GM20000 (cell line): Measurements from ENCODE around the gene ZNF526.

Experiments used
- DNase-seq: peaks from one replicate; pipeline ENCODE4 v3.0.0; 2012; ENCODE audit warnings: low spot score
- CTCF ChIP-seq: IDR thresholded peaks from 2 replicates; pipeline ENCODE4 v1.5.1; 2012; ENCODE audit warnings: mild to moderate bottlenecking, control low read depth; ENCODE audit errors: extremely low read depth, missing control alignments

ZNF526 gene

DNA sequence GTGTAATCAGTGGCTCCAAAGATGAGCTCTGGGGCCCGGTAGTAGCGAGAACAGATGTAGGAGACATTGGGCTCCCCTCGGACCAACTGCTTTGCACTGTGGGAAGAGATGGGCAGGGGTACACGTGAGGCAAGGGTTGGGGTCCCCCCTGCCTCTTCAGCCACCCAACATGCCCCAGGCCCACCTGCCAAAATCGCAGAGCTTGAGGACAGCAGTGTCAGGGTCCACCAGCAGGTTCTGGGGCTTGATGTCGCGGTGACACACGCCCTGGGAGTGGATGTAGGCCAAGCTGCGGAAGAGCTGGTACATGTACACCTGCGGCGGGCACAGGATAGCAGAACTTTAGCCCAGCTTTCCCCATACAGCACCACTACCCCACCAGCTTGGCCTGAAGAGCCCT is 14.3 kb downstream of the ZNF526 start:
- DNase-seq: no peak

DNA sequence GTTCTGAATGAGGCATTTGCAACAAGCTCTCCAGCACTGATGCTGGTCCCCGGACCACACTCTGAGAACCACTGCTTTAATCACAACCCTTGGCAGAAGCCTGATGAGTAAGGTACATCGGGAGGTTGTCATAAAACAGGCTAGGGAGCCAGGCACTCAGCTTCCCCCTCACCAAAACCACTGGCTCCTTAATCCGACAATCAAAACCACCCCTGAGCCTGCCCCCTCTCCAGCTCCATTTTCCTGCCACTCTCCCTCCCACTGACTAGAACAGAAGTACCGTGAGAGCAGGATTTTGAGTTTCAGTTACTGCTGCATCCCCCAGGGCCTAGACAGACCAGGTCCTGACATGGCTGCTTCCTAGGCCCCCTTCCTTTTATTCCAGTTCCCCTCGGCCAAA is 15.1 kb downstream of the ZNF526 start:
- TF ChIP-seq CTCF: no peak
- DNase-seq: no peak

More for the DNA sequence above, 14.3 kb downstream of the ZNF526 start:
- no peak for TF ChIP-seq CTCF

DNA sequence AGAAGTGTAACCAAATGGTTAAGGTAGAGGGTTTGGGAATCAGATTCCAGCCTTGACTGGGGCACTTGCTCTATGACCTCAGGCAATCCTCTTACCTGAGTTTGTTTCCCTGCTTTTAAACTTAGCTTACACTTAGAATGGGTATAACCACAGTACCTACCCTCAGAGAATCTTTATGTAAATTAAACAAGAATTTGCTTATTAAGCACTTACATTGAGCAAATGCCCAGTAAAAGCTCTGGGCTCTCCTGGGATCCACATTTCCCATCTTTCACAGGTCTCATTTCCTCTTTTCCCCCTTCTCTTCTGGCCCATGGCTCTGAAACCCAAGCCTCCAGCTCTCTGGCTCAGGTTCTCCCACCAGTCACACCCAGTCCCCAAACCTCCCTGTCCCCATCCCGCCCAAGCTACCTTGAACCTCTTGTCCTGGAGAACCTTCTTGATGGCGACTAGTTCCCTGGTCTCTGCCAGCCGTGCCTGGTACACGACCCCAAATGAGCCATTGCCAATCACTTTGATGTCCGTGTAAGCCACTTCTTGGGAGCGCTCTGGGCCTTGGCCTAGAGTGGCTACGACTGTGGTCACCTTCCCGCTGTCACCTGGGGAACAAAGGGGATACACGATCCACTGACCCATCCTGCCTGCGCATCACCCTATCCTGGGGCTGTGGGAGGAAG is 19.6 kb downstream of the ZNF526 start:
- TF ChIP-seq CTCF: no peak
- DNase-seq: no peak

GRCh38 chr19:42241279-42241678 is 21.2 kb downstream of the ZNF526 start:
- no peak for DNase-seq
- TF ChIP-seq CTCF: no peak

GRCh38 chr19:42242069-42242511 is 22.0 kb downstream of the ZNF526 start:
- DNase-seq: no peak
- no peak for TF ChIP-seq CTCF

DNA sequence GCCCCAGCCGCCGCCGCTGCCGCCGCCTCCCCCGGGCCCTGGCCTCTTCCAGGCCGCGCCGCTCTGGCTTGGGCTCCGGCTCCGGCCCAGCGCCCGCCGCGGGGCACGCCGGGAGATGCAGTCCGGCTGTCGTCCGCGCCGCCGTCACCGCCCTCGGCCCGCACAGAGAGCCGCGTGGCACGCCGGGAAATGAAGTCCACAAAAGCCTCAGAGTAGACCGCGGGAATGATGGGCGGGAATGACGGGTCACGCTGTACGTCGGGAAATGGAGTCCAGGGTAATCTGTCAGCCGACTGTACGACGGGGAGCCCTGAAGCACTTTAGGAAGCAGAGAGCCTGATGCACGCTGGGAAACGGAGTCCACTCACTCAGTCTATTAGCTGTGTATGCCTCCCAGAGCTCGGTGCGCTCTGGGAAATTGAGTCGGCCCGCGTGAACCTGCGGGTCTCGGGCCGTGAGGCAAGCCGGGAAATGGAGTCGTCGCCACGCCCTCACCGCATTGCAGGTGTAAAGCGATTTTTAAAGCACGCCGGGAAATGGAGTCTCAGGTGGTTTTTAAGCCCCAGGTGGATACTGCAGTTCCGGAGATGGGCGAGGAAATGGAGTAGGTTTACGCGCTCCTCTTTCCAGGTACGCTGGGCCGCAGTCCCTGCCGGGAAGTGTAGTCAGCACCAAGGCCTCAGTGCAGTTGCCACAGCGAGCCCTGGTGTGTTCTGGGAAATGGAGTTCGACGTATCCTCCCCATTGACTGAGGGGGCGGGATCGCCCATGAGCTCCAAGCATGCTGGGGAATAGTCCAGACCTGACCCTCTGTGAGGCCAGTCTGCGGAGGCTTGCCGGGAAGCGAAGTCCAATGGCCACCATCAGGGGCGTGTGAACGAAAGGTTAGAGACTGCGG is 22.6 kb downstream of the ZNF526 start, which contains the start of gene GSK3A:
Gene GSK3A, minus strand, starts transcription at position 91 of the 898 bp plus-strand sequence. CDS start 137 bp downstream, outside the sequence.
- peak; percentile 94 for DNase-seq
- TF ChIP-seq CTCF: no peak
